ENCODE measurements around the gene SLC9A2.

SLC9A2 gene

DNA sequence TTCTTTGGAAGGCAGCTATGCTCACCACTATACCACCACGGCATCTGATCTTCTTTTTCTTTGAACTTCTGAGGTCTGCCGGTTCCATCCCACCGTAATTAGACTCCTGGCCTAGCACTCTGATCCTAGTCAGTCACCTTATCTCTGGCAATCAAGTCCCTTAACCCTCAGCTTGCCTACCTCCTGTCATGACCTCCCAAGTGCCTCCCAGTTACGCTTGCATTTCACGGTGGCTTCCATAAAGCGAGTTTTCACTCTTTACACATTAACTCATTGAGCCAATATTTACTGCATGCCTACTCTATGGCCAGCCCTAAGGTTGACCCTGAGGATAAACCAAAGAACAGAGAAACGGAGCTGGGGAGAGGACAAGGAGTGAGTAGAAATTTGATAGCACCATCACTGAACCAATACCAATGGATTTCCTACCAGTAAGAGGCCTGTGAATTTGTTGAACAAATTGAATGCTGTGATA, 104.7 kb downstream of the SLC9A2 start:
- H3K4me3 ChIP-seq (replicated peaks; ENCODE audit: low read depth, low read length): no peak overlapping the region
- no peak for DNase-seq (ENCODE audit: low read depth)
- TF ChIP-seq CTCF (IDR thresholded peaks at IDR 0.05; ENCODE audit: low read length, missing control alignments): no peak

DNA sequence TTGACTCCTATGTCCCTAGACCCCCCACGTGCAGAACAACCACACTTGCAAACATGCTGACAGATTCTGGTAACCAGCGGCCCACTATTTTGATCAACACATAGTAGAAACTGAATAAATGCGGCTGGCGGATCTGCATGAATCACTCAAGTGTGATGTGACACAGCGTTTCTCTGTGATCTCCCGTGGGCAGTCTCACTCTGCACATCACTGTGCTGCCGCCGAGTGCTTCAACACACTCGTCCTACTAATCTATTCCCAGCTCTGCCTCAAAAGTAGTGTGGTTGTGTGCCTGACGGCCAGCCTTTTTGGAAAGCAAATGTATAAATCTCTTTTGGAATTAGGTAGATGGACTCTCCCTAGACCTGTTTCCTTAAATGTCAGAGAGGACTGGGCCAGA, 105.2 kb downstream of the SLC9A2 start:
- no peak for DNase-seq (ENCODE audit: low read depth)
- no peak overlapping the region for H3K4me3 ChIP-seq (replicated peaks; ENCODE audit: low read depth, low read length)
- TF ChIP-seq CTCF (IDR thresholded peaks at IDR 0.05; ENCODE audit: low read length, missing control alignments): no peak

DNA sequence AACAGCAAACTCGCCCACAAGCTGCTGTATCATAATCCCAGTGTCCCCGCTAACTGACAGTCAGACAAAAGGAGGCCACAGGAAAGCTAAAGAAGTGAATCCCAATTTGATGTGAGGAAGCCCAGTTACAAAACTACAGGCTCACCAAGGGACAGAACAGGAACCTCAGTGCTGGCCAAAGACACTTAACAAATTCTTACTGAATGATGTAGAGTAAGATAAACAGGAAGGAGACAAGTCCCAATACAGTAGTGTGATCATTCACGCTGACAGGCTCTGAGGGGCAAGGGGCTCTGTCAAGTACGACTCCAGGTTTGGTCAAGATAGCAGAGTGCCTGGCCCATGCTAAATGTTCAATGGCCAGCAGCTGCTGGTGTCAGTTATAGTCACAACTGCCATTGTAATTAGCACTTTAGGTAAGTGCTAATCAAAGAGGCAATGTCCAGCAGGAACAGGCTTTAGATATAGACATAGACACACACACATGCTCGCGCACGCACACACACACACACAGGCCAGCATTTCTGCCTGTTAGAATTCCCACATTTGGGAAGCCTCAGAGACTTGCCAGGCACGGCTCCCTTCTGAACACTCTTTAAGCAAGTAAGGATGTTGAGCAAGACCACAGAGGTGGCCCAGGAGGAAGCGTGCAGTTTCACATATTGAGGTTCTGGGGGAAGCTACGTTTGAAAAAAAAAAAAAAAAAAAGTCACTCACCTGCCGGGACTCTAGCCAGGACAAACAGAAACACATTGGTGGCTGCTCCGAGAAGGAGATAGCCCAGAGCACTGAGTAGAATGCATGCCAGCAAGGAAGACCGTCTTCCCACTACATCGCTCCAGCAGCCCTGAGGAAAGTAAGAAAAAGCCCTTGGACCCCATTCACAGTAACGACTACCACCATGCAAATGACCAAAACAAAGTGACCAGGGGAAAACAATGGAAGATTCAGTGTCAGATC, 107.1 kb downstream of the SLC9A2 start:
- TF ChIP-seq CTCF (IDR thresholded peaks at IDR 0.05; ENCODE audit: low read length, missing control alignments): no peak
- no peak overlapping the region for H3K4me3 ChIP-seq (replicated peaks; ENCODE audit: low read depth, low read length)
- no peak for DNase-seq (ENCODE audit: low read depth)

DNA sequence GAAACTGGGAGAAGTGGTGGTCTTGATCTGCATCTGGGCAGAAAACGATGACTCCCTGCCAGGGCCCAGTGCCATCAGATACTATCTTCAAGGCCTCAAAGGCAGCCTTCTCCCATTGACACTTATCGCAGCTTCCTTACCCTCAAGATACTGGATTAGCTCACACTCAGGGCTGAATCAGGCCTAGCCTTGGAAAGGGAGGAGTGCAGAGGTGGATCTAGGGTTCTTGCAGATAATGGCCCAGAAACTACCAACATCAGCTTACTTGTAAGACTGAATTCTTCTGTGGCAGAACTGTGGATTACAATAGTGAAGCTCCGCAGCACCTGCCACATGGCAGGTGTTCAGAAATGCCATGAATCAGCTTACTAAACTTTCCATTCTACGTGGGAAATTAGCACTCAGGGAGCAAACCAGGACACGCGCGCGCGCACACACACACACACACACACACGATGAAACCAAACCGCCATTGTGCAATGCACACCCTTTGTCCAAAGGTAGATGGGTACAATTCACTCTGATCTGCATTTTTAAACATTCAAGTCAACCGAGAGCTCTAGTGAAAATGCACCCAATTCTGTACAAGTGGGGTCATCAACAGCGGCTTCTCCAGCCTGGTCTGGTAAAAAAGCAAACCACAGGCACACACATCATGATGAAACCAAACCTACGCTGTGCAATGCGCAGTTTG, 116.2 kb downstream of the SLC9A2 start:
- peak; percentile 8 for DNase-seq (ENCODE audit: low read depth)
- TF ChIP-seq CTCF (IDR thresholded peaks at IDR 0.05; ENCODE audit: low read length, missing control alignments): no peak
- peak overlapping the region; percentile 76 for H3K4me3 ChIP-seq (replicated peaks; ENCODE audit: low read depth, low read length)

DNA sequence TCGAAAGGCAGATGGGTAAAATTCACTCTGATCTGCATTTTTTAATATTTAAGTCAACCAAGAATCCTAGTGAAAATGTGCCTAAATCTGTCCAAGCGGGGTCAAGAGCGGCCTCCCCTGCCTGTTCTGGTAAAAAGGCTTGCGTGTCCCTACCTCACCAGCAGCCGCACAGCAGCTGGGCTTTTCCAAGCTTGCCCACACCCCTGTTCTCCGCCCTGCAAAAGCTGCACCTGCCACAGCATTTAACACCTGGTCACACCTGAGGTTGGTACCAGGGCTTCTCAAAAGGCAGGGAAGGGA, 116.7 kb downstream of the SLC9A2 start:
- peak overlapping the region; percentile 76 for H3K4me3 ChIP-seq (replicated peaks; ENCODE audit: low read depth, low read length)
- no peak for DNase-seq (ENCODE audit: low read depth)
- no peak for TF ChIP-seq CTCF (IDR thresholded peaks at IDR 0.05; ENCODE audit: low read length, missing control alignments)

DNA sequence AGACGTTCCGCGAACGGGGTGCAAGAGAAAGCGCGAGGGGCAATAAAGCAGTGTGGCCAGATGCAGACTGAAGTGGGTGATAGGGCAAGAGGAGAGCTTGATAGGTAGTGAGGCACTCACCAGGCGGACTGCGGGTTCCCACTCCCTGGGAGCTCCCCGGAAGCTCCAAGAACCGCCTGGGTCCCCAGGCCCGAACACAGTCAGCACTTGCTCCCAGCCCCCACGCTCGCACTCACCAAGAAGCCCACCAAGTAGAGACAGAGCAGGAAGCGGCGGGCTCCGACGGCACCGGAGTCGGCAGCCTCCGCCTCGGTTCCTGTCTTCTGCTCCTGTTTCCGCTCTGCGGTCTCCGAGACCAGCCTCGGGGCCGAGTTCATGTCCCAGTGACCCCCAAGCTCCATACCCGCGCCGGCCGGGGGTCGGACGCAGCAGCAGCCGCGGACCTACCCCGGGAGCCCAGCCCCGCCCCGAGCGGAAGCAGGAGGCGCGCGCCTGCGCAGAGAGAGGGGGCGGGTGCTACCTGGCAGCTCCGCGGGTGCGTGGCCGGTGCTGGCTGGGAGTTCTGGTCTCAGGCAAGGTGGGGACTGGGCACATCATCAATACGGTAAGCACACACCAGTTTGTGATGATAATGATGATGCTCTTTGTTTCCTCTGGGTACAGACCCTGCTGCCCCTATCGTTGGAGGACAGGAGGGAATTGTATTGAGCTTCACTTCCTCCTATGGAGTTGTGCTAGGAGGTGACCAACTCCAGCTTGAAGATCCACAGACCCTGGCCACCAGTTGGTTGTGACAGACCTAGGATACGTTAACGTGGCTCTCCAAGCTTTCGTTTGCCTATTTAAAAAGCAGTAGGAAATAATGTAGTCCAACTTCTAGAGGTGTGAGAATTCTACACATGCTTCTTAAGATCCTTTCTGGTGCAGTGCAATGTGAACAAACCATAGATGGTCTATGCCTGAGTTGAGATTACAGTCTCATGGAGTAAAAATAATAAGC, 117.4 kb downstream of the SLC9A2 start:
- TF ChIP-seq CTCF (IDR thresholded peaks at IDR 0.05; ENCODE audit: low read length, missing control alignments): peak; percentile 18
- H3K4me3 ChIP-seq (replicated peaks; ENCODE audit: low read depth, low read length): peak overlapping the region; percentile 76
- peak; percentile 57 for DNase-seq (ENCODE audit: low read depth)

Measured in fibroblast of pulmonary artery (primary cell).